Stimulated activated CD4-positive, alpha-beta T cell treated with anti-CD3 and anti-CD28 coated beads, Interleukin-1b, Interleukin-23, amount 100 ng/mL, for 48 hours (primary cell): ENCODE results near the gene ALKBH5.

Source experiments
- DNase-seq: peaks from one replicate; pipeline ENCODE4 v3.0.0-alpha.2; 2020

The ALKBH5 gene

GRCh38 chr17:18183334-18184142 is at the start of gene ALKBH5:
ALKBH5 (plus strand) TSS chr17:18183828; CDS start chr17:18184244, 416 bp downstream.
- DNase-seq: peak; percentile 98

GRCh38 chr17:18136357-18136756 is 47.3 kb upstream of the ALKBH5 start:
- no peak for DNase-seq

- no peak for DNase-seq
Observed at GRCh38 chr17:18138065-18138749, 45.4 kb upstream of the ALKBH5 start.

- DNase-seq: no peak
Observed at GRCh38 chr17:18139092-18139491, 44.5 kb upstream of the ALKBH5 start.

GRCh38 chr17:18139498-18139897 is 44.1 kb upstream of the ALKBH5 start:
- no peak for DNase-seq

- DNase-seq: no peak
Observed at GRCh38 chr17:18139949-18140348, 43.7 kb upstream of the ALKBH5 start.

GRCh38 chr17:18140648-18141047 is 43.0 kb upstream of the ALKBH5 start:
- DNase-seq: no peak

- DNase-seq: no peak
Observed at GRCh38 chr17:18141210-18141803, 42.3 kb upstream of the ALKBH5 start.

GRCh38 chr17:18142417-18142816 is 41.2 kb upstream of the ALKBH5 start:
- DNase-seq: no peak

GRCh38 chr17:18143044-18143936 is 40.3 kb upstream of the ALKBH5 start:
- DNase-seq: no peak

- DNase-seq: no peak
Observed at GRCh38 chr17:18144261-18144660, 39.4 kb upstream of the ALKBH5 start.

- DNase-seq: no peak
Observed at GRCh38 chr17:18144855-18145254, 38.8 kb upstream of the ALKBH5 start.

GRCh38 chr17:18145811-18146210 is 37.8 kb upstream of the ALKBH5 start:
- DNase-seq: no peak

- DNase-seq: no peak
Observed at GRCh38 chr17:18146259-18146658, 37.4 kb upstream of the ALKBH5 start.

GRCh38 chr17:18146980-18147379 is 36.6 kb upstream of the ALKBH5 start:
- DNase-seq: no peak

- no peak for DNase-seq
Observed at GRCh38 chr17:18148586-18148985, 35.0 kb upstream of the ALKBH5 start.

- no peak for DNase-seq
Observed at GRCh38 chr17:18151290-18151689, 32.3 kb upstream of the ALKBH5 start.

GRCh38 chr17:18155179-18155578 is 28.4 kb upstream of the ALKBH5 start:
- DNase-seq: no peak

- DNase-seq: no peak
Observed at GRCh38 chr17:18156171-18156975, 27.3 kb upstream of the ALKBH5 start.

GRCh38 chr17:18156976-18157280 is 26.7 kb upstream of the ALKBH5 start:
- no peak for DNase-seq

- no peak for DNase-seq
Observed at GRCh38 chr17:18157354-18157985, 26.2 kb upstream of the ALKBH5 start.
